HepG2 (cell line): Measurements from ENCODE around the gene MCRIP2. TPM values are rescaled to one million over a fixed set of nuclear protein-coding genes. Genes with fewer than 3 reads are reported as not detected.

Source experiments
- ATAC-seq: fragments of 200-7000 bp; cut with Tn5 transposase; 3 replicates; pipeline ENCODE4 v1.9.1; 2020; ENCODE audit warnings: mild to moderate bottlenecking, moderate library complexity
- BruUV-seq: library from RNA; stranded (reverse); fragments of 400-500 nt; replicated peaks from 2 replicates; lab custom pipeline; 2021; lab: Mats Ljungman, UMichigan
- CTCF ChIA-PET: fragments of 300-600 bp; formaldehyde crosslinking; extraction: SDS; loops from one replicate; lab custom pipeline; 2021; ENCODE audit warnings: low total read pairs, inconsistent platforms, low intra/inter-chr PET ratio; lab: Yijun Ruan, JAX
- POLR2A ChIA-PET: fragments of 350-600 bp; sonication (Branson Sonifier 250); formaldehyde crosslinking; loops from one replicate; lab custom pipeline; 2020; ENCODE audit warnings: antibody characterized with exemption, inconsistent platforms; lab: Yijun Ruan, JAX
- DNase-seq: peaks from one replicate; pipeline ENCODE4 v3.0.0-alpha.2; 2015; ENCODE audit warnings: low spot score
- FAIRE-seq: peaks from 3 replicates; lab custom pipeline; 2011; peaks lifted over from hg19 to GRCh38; lab: Jason Lieb, UNC
- H2AFZ ChIP-seq: one replicate; pipeline ENCODE4 v1.6.1; 2011; ENCODE audit warnings: low read length, inconsistent platforms
- H3K27ac ChIP-seq: fragments of 300-600 bp; 3 replicates; pipeline ENCODE4 v1.8.0; 2011; ENCODE audit warnings: mixed run types, mild to moderate bottlenecking, mixed read lengths, low read length, inconsistent platforms; ENCODE audit not compliant: insufficient read depth; ENCODE audit errors: extremely low read length
- H3K27me3 ChIP-seq, 2 experiments: fragments of 200-600 bp in 1 of 2; 2 replicates in 1 of 2; 3 replicates in 1 of 2; pipeline versions ENCODE4 v1.6.0 to v1.8.0; 2011; ENCODE audit warnings: low read length in 2 of 2, mild to moderate bottlenecking in 2 of 2, moderate library complexity in 2 of 2, inconsistent platforms in 1 of 2; ENCODE audit not compliant: insufficient read depth in 2 of 2, control insufficient read depth in 1 of 2
- H3K36me3 ChIP-seq, 2 experiments: fragments of 200-600 bp in 1 of 2; replicated peaks in 1 of 2; 2 replicates in 1 of 2; 3 replicates in 1 of 2; pipeline versions ENCODE4 v1.5.1 to v1.8.0; 2011; ENCODE audit warnings: low read length in 2 of 2, inconsistent platforms in 1 of 2; ENCODE audit not compliant: insufficient read depth in 2 of 2, control insufficient read depth in 1 of 2
- H3K4me1 ChIP-seq: 2 replicates; pipeline ENCODE4 v1.5.1; 2012; ENCODE audit warnings: low read length, inconsistent platforms; ENCODE audit not compliant: insufficient read depth
- H3K4me2 ChIP-seq: 2 replicates; pipeline ENCODE4 v1.6.0; 2011; ENCODE audit warnings: low read depth, low read length, inconsistent platforms
- H3K4me3 ChIP-seq, 3 experiments: fragments of 200-600 bp in 1 of 3; sonication (generic), shearing (Covaris generic) in 1 of 3; replicated peaks in 1 of 3; 2 replicates each; pipeline ENCODE4 v1.5.1; 2011 to 2016; ENCODE audit warnings: low read length in 3 of 3, inconsistent platforms in 2 of 3, low read depth in 2 of 3, mild to moderate bottlenecking in 2 of 3, control low read depth in 1 of 3, mixed read lengths in 1 of 3; ENCODE audit not compliant: insufficient read depth in 1 of 3
- H3K79me2 ChIP-seq: one replicate; pipeline ENCODE4 v1.6.1; 2011; ENCODE audit warnings: low read length, inconsistent platforms; ENCODE audit not compliant: insufficient read depth
- H3K9ac ChIP-seq: 2 replicates; pipeline ENCODE4 v1.6.0; 2011; ENCODE audit warnings: mild to moderate bottlenecking, low read depth, low read length, inconsistent platforms; ENCODE audit not compliant: insufficient read depth
- H3K9me3 ChIP-seq: 2 replicates; pipeline ENCODE4 v1.5.1; 2012; ENCODE audit warnings: mild to moderate bottlenecking, low read length
- H4K20me1 ChIP-seq: 2 replicates; pipeline ENCODE4 v1.6.0; 2011; ENCODE audit warnings: inconsistent platforms, mild to moderate bottlenecking, low read length, moderate library complexity; ENCODE audit not compliant: insufficient read depth
- AGO2 ChIP-seq: fragments of 200-400 bp; formaldehyde crosslinking; optimal IDR thresholded peaks from 2 replicates; pipeline ENCODE3; 2017; ENCODE audit warnings: mild to moderate bottlenecking, low read depth, low read length, moderate library complexity
- FOSL2 ChIP-seq: sonication (generic); formaldehyde crosslinking; IDR thresholded peaks from 2 replicates; pipeline ENCODE4 v1.4.0; 2020; ENCODE audit warnings: missing genetic modification reagents
- POLR2A ChIP-seq, 2 experiments: IDR thresholded peaks; 2 replicates each; pipeline ENCODE4 v1.6.1; 2011; ENCODE audit warnings: low read depth in 2 of 2, low read length in 2 of 2, mild to moderate bottlenecking in 1 of 2, moderate library complexity in 1 of 2; ENCODE audit not compliant: insufficient read depth in 1 of 2
- POLR2G ChIP-seq: fragments of 200-400 bp; formaldehyde crosslinking; IDR thresholded peaks from 2 replicates; pipeline ENCODE4 v1.6.1; 2018; ENCODE audit warnings: mild to moderate bottlenecking, low read depth, low read length, moderate library complexity
- XRCC5 ChIP-seq: fragments of 200-400 bp; formaldehyde crosslinking; optimal IDR thresholded peaks from 2 replicates; pipeline ENCODE3; 2017; ENCODE audit warnings: mild to moderate bottlenecking, low read length
- ZBTB25 ChIP-seq: IDR thresholded peaks from 2 replicates; pipeline ENCODE4 v1.6.1; 2018; ENCODE audit warnings: missing genetic modification reagents
- WGBS: methylation state at CpG from one replicate; pipeline ENCODE4 v1.1.6; 2017; ENCODE audit warnings: low lambda C conversion rate; 5-methylcytosine and 5-hydroxymethylcytosine counted together
- in situ Hi-C: cut with HindIII; loops from 2 replicates; pipeline ENCODE4 v1.10.0; 2017; ENCODE audit warnings: low pct_unique_long_range_greater_than_20kb; ENCODE audit not compliant: extremely low pct_ligation_motif_present
- intact Hi-C: fragments of 100-400 bp; cut with micrococcal nuclease; formaldehyde crosslinking; loops from one replicate; pipeline ENCODE4 v1.10.0; 2022; ENCODE audit not compliant: unreplicated experiment
- polyA plus RNA-seq, 8 experiments: library from polyadenylated mRNA; depleted of rRNA in 3 of 8; stranded (reverse) in 7 of 8; unstranded in 1 of 8; fragments of >200 nt; fragmentation: Illumina TruSeq in 4 of 8; extraction: Trizol in 4 of 8; gene quantifications; 2 replicates each; pipeline versions ENCODE4 v1.2.1 to v1.2.3, GENCODE V29; 2011 to 2016; ENCODE audit warnings: low read depth in 4 of 8, missing spikeins in 1 of 8, mixed read lengths in 1 of 8; ENCODE audit not compliant: insufficient read depth in 1 of 8
- total RNA-seq, 5 experiments: library from RNA; depleted of rRNA; stranded (reverse); fragments of >200 nt; fragmentation: Illumina TruSeq; extraction: Trizol; gene quantifications; 2 replicates each; pipeline ENCODE4 v1.2.3, GENCODE V29; 2016; ENCODE audit warnings: low read depth in 1 of 5

The MCRIP2 gene
- total and polyA plus RNA-seq, 2 of the 13 experiments (the other 11 are each of a cell fraction or from before 2014, with no cell fraction given): 39.6 to 76.7 TPM

GRCh38 chr16:682493-683395 is 41.1 kb downstream of the MCRIP2 start:
- H3K79me2 ChIP-seq: peaks cover 16% of the 10 kb centered on the region
- no peak overlapping the region for H3K27ac ChIP-seq
- H3K4me3 ChIP-seq: no peak overlapping the region
- DNase-seq: no peak
- no peaks in the 10 kb centered on the region; a peak in 1 of 5 replicates for H3K27me3 ChIP-seq
- no peak overlapping the region for H2AFZ ChIP-seq
- peaks cover 27% of the 10 kb centered on the region for H3K4me1 ChIP-seq
- 98% methylated on average over 18 of the region's 36 CpGs for WGBS
- intact Hi-C loops (no loop called here), in situ Hi-C loops (no loop called here)
- ChIA-PET CTCF (no interaction called here), POLR2A (no interaction called here)
- no peak overlapping the region for H3K4me2 ChIP-seq
- no peak overlapping the region for H3K9ac ChIP-seq
- no peaks in the 10 kb centered on the region for H3K9me3 ChIP-seq
- no peak for FAIRE-seq
- peaks cover 11 to 20% of the 10 kb centered on the region in 2 experiments; a peak in 4 of 5 replicates for H3K36me3 ChIP-seq
- ATAC-seq: no peak
- BruUV-seq: no TSS peak
- 0 out of 2 replicates have a peak, but pooled peaks cover 3% of the 10 kb centered on the region for H4K20me1 ChIP-seq
- peak in 1 of 2 experiments; percentile 28; a peak in 1 of 4 replicates for TF ChIP-seq POLR2A (IDR thresholded peaks at IDR 0.05; ENCODE audit: insufficient read depth in 1 of 2, low read depth in 2 of 2, low read length in 2 of 2)
- TF ChIP-seq POLR2G: peak; percentile 15; the same call in 1 of the 2 replicates
- TF ChIP-seq AGO2: peak; percentile 7
- TF ChIP-seq ZBTB25 (CRISPR knock-in tag): no peak
- no peak for TF ChIP-seq FOSL2 (CRISPR knock-in tag)
- no peak for TF ChIP-seq XRCC5
